CD14-positive monocyte (primary cell): ENCODE data around the gene DDX43. TPM values are rescaled to one million over a fixed set of nuclear protein-coding genes. Genes with fewer than 3 reads are reported as not detected.

Experiments used
- DNase-seq, 3 donors: peaks; one replicate each; pipeline ENCODE4 v3.0.0-alpha.2; 2011 to 2022
- H2AFZ ChIP-seq: 2 replicates; pipeline ENCODE4 v1.6.0; 2012; ENCODE audit warnings: mild to moderate bottlenecking, low read depth, low read length, inconsistent platforms; ENCODE audit not compliant: insufficient read depth, poor library complexity, severe bottlenecking
- H3K27ac ChIP-seq, 2 donors: 1 replicate in 1 of 2; 2 replicates in 1 of 2; pipeline ENCODE4 v1.5.1; 2012 to 2013; ENCODE audit warnings: low read length in 2 of 2, control low read depth in 1 of 2, inconsistent platforms in 1 of 2, low read depth in 1 of 2, mild to moderate bottlenecking in 1 of 2
- H3K27me3 ChIP-seq, 2 donors: one replicate each; pipeline versions ENCODE4 v1.6.0 to v1.6.1; 2011 to 2013; ENCODE audit warnings: low read length in 2 of 2; ENCODE audit not compliant: control insufficient read depth in 2 of 2, insufficient read depth in 2 of 2
- H3K36me3 ChIP-seq, 2 donors: replicated peaks in 1 of 2; 1 replicate in 1 of 2; 2 replicates in 1 of 2; pipeline versions ENCODE4 v1.5.1 to v1.6.1; 2012 to 2013; ENCODE audit warnings: low read length in 2 of 2, control low read depth in 1 of 2, inconsistent platforms in 1 of 2, mild to moderate bottlenecking in 1 of 2; ENCODE audit not compliant: insufficient read depth in 2 of 2, control insufficient read depth in 1 of 2
- H3K4me1 ChIP-seq, 2 donors: 1 replicate in 1 of 2; 2 replicates in 1 of 2; pipeline versions ENCODE4 v1.5.1 to v1.6.1; 2012 to 2013; ENCODE audit warnings: low read length in 2 of 2, control low read depth in 1 of 2, inconsistent platforms in 1 of 2, mild to moderate bottlenecking in 1 of 2, moderate library complexity in 1 of 2; ENCODE audit not compliant: insufficient read depth in 2 of 2, control insufficient read depth in 1 of 2
- H3K4me2 ChIP-seq: replicated peaks from 2 replicates; pipeline ENCODE3; 2012; ENCODE audit warnings: low read length, moderate library complexity, mild to moderate bottlenecking; ENCODE audit not compliant: poor library complexity, severe bottlenecking; ENCODE audit errors: extremely low read depth
- H3K4me3 ChIP-seq, 3 experiments: fragments of 200-600 bp in 1 of 3; sonication (generic) in 1 of 3; replicated peaks in 1 of 3; 1 replicate in 2 of 3; 2 replicates in 1 of 3; pipeline ENCODE4 v1.5.1; 2011 to 2013; ENCODE audit warnings: low read length in 3 of 3, mild to moderate bottlenecking in 3 of 3, control low read depth in 2 of 3, low read depth in 2 of 3, inconsistent platforms in 1 of 3, moderate library complexity in 1 of 3
- H3K79me2 ChIP-seq: 2 replicates; pipeline ENCODE4 v1.6.0; 2012; ENCODE audit warnings: mild to moderate bottlenecking, control low read depth, inconsistent platforms, low read length, moderate library complexity; ENCODE audit not compliant: insufficient read depth
- H3K9ac ChIP-seq: 2 replicates; pipeline ENCODE4 v1.6.0; 2017; ENCODE audit warnings: low read length, mild to moderate bottlenecking; ENCODE audit not compliant: insufficient read depth, poor library complexity, severe bottlenecking
- H3K9me3 ChIP-seq, 2 donors: replicated peaks in 1 of 2; 1 replicate in 1 of 2; 2 replicates in 1 of 2; pipeline versions ENCODE4 v1.5.1 to v1.6.1; 2012 to 2013; ENCODE audit warnings: low read length in 2 of 2, control low read depth in 1 of 2; ENCODE audit not compliant: control insufficient read depth in 1 of 2, insufficient read depth in 1 of 2
- H4K20me1 ChIP-seq: 2 replicates; pipeline ENCODE4 v1.6.0; 2012; ENCODE audit warnings: mild to moderate bottlenecking, low read length, control low read depth, moderate library complexity; ENCODE audit not compliant: insufficient read depth
- H3K27ac Mint-ChIP-seq, 7 donors: one replicate each; pipeline ENCODE4 v1.8.0; 2020; ENCODE audit warnings: mild to moderate bottlenecking in 7 of 7, mixed read lengths in 7 of 7, moderate library complexity in 6 of 7, inconsistent platforms in 2 of 7
- H3K27me3 Mint-ChIP-seq, 3 donors: one replicate each; pipeline ENCODE4 v1.8.0; 2021 to 2022; ENCODE audit warnings: low read depth in 3 of 3, mild to moderate bottlenecking in 3 of 3, mixed read lengths in 3 of 3, moderate library complexity in 3 of 3, inconsistent platforms in 1 of 3
- H3K36me3 Mint-ChIP-seq, 2 donors: one replicate each; pipeline ENCODE4 v1.8.0; 2020; ENCODE audit warnings: mixed read lengths in 2 of 2, inconsistent platforms in 1 of 2, mild to moderate bottlenecking in 1 of 2
- H3K4me1 Mint-ChIP-seq: one replicate; pipeline ENCODE4 v1.8.0; 2020; ENCODE audit warnings: mild to moderate bottlenecking, mixed read lengths
- H3K4me3 Mint-ChIP-seq, 2 donors: one replicate each; pipeline ENCODE4 v1.8.0; 2020; ENCODE audit warnings: mild to moderate bottlenecking in 2 of 2, mixed read lengths in 2 of 2, moderate library complexity in 1 of 2
- H3K9me3 Mint-ChIP-seq, 7 donors: one replicate each; pipeline ENCODE4 v1.8.0; 2020 to 2022; ENCODE audit warnings: mixed read lengths in 7 of 7, mild to moderate bottlenecking in 6 of 7, moderate library complexity in 6 of 7, inconsistent platforms in 2 of 7
- WGBS: methylation state at CpG from one replicate; pipeline ENCODE4 v1.1.5; 2013; ENCODE audit warnings: missing lambda C conversion rate; ENCODE audit not compliant: insufficient coverage; 5-methylcytosine and 5-hydroxymethylcytosine counted together
- intact Hi-C, 2 donors: fragments of 100-400 bp; cut with micrococcal nuclease; formaldehyde crosslinking; loops; one replicate each; pipeline versions ENCODE4 v1.15.0 to v1.15.1; 2023
- polyA plus RNA-seq, 3 donors: library from polyadenylated mRNA; depleted of rRNA in 1 of 3; unstranded in 2 of 3; stranded (reverse) in 1 of 3; fragments of 300-500 nt in 2 of 3; fragments of >200 nt in 1 of 3; fragmentation: Illumina TruSeq in 2 of 3; gene quantifications; 1 replicate in 2 of 3; 2 replicates in 1 of 3; pipeline ENCODE4 v1.2.3, GENCODE V29; 2012 to 2021
- TF ChIP-seq, protein P1 (sequence below): fragments of 200-600 bp; IDR thresholded peaks from one replicate; pipeline ENCODE4 v1.8.0; 2022; ENCODE audit warnings: antibody characterized with exemption, mild to moderate bottlenecking

The DDX43 gene
- polyA plus RNA-seq, 3 donors = 0.23 to 1.0 TPM; not detected in 1

DNA sequence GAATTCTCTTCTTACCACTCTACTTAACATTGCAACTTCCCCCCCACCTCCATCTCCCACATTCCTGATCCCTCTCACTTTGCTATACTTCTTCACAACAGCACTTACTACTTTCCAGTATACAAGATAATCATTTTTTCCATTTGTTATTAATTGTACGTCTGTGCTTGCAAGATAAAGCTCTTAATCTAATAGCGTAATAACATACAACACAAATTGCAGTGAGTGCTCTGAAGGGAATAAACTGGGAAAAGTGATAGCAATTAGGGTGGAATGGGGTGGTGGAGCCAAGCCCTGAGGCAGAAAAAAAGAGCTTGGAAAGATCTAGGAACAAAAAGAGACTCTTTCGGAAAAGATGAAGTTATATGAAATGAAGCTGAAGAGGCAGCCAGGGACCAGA lies 48.9 kb downstream of the DDX43 start:
- H3K9ac ChIP-seq = no peak overlapping the region
- 100% methylated on average over 1 of the region's 3 CpGs for WGBS
- H3K79me2 ChIP-seq = peaks cover 100% of the 10 kb centered on the region
- H3K36me3 ChIP-seq = peaks cover 38 to 78% of the 10 kb centered on the region in 2 donors
- Mint-ChIP-seq H3K4me3 (no peak overlapping the region), H3K27me3 (no peaks in the 10 kb centered on the region), H3K36me3 (peaks cover 52 to 77% of the 10 kb centered on the region in 2 donors), H3K27ac (peak overlapping the region in 3 of 7 donors; percentile 61 to 78 (median 69)), H3K4me1 (peaks cover 34% of the 10 kb centered on the region), H3K9me3 (no peaks in the 10 kb centered on the region)
- H4K20me1 ChIP-seq = peaks cover 94% of the 10 kb centered on the region
- no peak overlapping the region for H3K4me2 ChIP-seq
- H3K9me3 ChIP-seq = no peaks in the 10 kb centered on the region
- DNase-seq = no peak
- H2AFZ ChIP-seq = no peak overlapping the region
- TF ChIP-seq, protein P1, sequence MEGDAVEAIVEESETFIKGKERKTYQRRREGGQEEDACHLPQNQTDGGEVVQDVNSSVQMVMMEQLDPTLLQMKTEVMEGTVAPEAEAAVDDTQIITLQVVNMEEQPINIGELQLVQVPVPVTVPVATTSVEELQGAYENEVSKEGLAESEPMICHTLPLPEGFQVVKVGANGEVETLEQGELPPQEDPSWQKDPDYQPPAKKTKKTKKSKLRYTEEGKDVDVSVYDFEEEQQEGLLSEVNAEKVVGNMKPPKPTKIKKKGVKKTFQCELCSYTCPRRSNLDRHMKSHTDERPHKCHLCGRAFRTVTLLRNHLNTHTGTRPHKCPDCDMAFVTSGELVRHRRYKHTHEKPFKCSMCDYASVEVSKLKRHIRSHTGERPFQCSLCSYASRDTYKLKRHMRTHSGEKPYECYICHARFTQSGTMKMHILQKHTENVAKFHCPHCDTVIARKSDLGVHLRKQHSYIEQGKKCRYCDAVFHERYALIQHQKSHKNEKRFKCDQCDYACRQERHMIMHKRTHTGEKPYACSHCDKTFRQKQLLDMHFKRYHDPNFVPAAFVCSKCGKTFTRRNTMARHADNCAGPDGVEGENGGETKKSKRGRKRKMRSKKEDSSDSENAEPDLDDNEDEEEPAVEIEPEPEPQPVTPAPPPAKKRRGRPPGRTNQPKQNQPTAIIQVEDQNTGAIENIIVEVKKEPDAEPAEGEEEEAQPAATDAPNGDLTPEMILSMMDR = no peak
- intact Hi-C loops = no loop called here
- H3K27ac ChIP-seq = no peak overlapping the region
- H3K27me3 ChIP-seq = no peaks in the 10 kb centered on the region
- H3K4me1 ChIP-seq = peaks cover 13 to 30% of the 10 kb centered on the region in 2 donors
- no peak overlapping the region for H3K4me3 ChIP-seq

DNA sequence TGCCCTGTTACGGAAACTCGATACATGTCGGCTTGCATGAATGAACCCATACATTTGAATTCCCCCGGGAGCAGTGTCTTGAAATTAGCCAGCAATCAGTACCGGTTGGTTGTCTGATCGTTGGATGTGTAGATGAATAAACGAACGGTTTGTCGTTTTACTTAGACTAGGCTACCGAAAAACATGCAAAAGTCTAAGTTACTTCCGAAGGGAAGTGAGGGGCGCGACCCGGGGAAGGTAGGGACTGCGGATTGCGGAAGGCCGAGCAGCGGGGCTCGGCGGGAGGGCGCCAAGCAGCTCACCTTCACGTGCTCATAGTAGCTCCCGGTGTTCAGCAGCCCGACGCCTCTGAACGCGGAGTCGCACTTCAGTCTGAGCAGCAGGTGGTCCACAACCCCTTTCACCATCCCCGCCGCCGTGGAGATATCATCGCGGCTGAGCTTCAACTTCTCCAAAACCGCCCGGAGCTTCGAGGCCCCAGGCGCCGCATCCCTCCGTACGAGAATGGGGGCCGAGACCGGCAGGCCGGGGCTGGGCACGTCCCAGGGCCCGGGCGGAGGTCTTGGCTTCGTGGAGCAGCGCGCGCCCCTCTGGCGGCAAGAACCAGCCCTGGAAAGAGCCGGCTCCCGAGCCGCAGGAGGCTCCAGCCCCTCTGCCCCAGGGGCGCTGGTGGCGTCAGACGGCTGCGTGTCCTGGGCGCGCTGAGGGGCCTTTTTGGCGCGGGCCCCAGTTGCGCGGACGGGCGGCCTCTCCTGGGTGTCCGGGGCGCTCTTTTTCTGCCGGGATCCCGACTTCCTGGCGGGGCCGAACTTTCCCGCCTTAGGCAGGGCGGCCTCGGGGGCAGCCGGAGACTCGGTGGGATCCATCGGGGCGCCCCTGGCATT lies 56.8 kb downstream of the DDX43 start:
- Mint-ChIP-seq H3K9me3 (peaks cover 0 to 2% (median 0%) of the 10 kb centered on the region in 7 donors), H3K27ac (peak overlapping the region; percentile 83 to 96 (median 92)), H3K4me1 (peaks cover 60% of the 10 kb centered on the region), H3K4me3 (peak overlapping the region; percentile 90 to 94), H3K36me3 (peaks cover 5 to 25% of the 10 kb centered on the region in 2 donors), H3K27me3 (no peaks in the 10 kb centered on the region)
- peaks cover 62 to 75% of the 10 kb centered on the region in 2 donors for H3K4me1 ChIP-seq
- H4K20me1 ChIP-seq = peaks cover 49% of the 10 kb centered on the region
- H3K27ac ChIP-seq = peak overlapping the region; percentile 90 to 92
- TF ChIP-seq, protein P1 = no peak
- peaks cover 81% of the 10 kb centered on the region for H3K79me2 ChIP-seq
- H3K9me3 ChIP-seq = no peaks in the 10 kb centered on the region
- peaks cover 3 to 19% of the 10 kb centered on the region in 2 donors for H3K36me3 ChIP-seq
- H3K4me2 ChIP-seq = peak overlapping the region; percentile 95
- peak; percentile 30 to 52 (median 44) for DNase-seq
- H3K27me3 ChIP-seq = no peaks in the 10 kb centered on the region
- peak overlapping the region; percentile 79 for H2AFZ ChIP-seq
- peak overlapping the region; percentile 78 to 97 (median 78) for H3K4me3 ChIP-seq
- intact Hi-C loops = no loop called here
- under 1% methylated on average over 77 of the region's 79 CpGs for WGBS
- peak overlapping the region; percentile 94 for H3K9ac ChIP-seq
